OCI-LY7 (cell line): ENCODE measurements around the gene TTC22. TPM values are rescaled to one million over a fixed set of nuclear protein-coding genes. Genes with fewer than 3 reads are reported as not detected.

Experiments used
- BruUV-seq: library from RNA; stranded (reverse); fragments of 400-500 nt; replicated peaks from 2 replicates; lab custom pipeline; 2021; lab: Mats Ljungman, UMichigan
- CTCF ChIA-PET: fragments of 300-600 bp; sonication (Branson Sonifier 250); formaldehyde crosslinking; loops from one replicate; lab custom pipeline; 2022; ENCODE audit warnings: antibody characterized with exemption; ENCODE audit not compliant: unreplicated experiment; lab: Charles Lee
- POLR2A ChIA-PET: fragments of 300-600 bp; sonication (Branson Sonifier 250); formaldehyde crosslinking; loops from one replicate; lab custom pipeline; 2022; ENCODE audit warnings: antibody characterized with exemption; lab: Charles Lee
- DNase-seq: peaks from one replicate; pipeline ENCODE4 v3.0.0-alpha.2; 2015; ENCODE audit warnings: low spot score
- H2AFZ ChIP-seq: fragments of 200-600 bp; sonication (generic), shearing (Covaris generic); 2 replicates; pipeline ENCODE4 v1.6.1; 2014; ENCODE audit warnings: mild to moderate bottlenecking, antibody characterized with exemption, low read length, moderate library complexity
- H3K27ac ChIP-seq: fragments of 200-600 bp; sonication (generic); 2 replicates; pipeline ENCODE4 v1.5.1; 2014; ENCODE audit warnings: mixed run types, low read depth, mild to moderate bottlenecking, moderate library complexity, low read length, inconsistent platforms; ENCODE audit not compliant: poor library complexity, severe bottlenecking
- H3K36me3 ChIP-seq: fragments of 200-600 bp; sonication (generic); 2 replicates; pipeline ENCODE4 v1.6.1; 2014; ENCODE audit warnings: mild to moderate bottlenecking, antibody characterized with exemption, low read length, moderate library complexity, mixed read lengths; ENCODE audit not compliant: insufficient read depth
- H3K4me1 ChIP-seq: fragments of 200-600 bp; sonication (generic); 2 replicates; pipeline ENCODE4 v1.5.1; 2014; ENCODE audit warnings: mild to moderate bottlenecking, low read length; ENCODE audit not compliant: insufficient read depth, poor library complexity, severe bottlenecking
- H3K4me2 ChIP-seq: fragments of 200-600 bp; sonication (generic); 2 replicates; pipeline ENCODE4 v1.6.1; 2014; ENCODE audit warnings: mild to moderate bottlenecking, low read length
- H3K4me3 ChIP-seq: fragments of 200-600 bp; sonication (generic); 2 replicates; pipeline ENCODE4 v1.5.1; 2014; ENCODE audit warnings: mild to moderate bottlenecking, low read depth, low read length; ENCODE audit not compliant: poor library complexity, severe bottlenecking
- H3K79me2 ChIP-seq: fragments of 200-600 bp; sonication (generic); 2 replicates; pipeline ENCODE4 v1.6.1; 2016; ENCODE audit warnings: low read depth, mild to moderate bottlenecking, low read length, moderate library complexity, mixed read lengths; ENCODE audit not compliant: insufficient read depth
- H3K9me2 ChIP-seq: fragments of 200-600 bp; sonication (generic); 2 replicates; pipeline ENCODE4 v1.6.1; 2016; ENCODE audit warnings: mild to moderate bottlenecking, low read length, mixed read lengths; ENCODE audit not compliant: insufficient read depth
- H3K9me3 ChIP-seq: fragments of 200-600 bp; sonication (generic); 2 replicates; pipeline ENCODE4 v1.6.1; 2014; ENCODE audit warnings: mild to moderate bottlenecking, mixed run types, low read length, mixed read lengths
- H4K20me1 ChIP-seq: fragments of 200-600 bp; sonication (generic); 2 replicates; pipeline ENCODE4 v1.6.1; 2014; ENCODE audit warnings: mild to moderate bottlenecking, antibody characterized with exemption, low read length, moderate library complexity, mixed read lengths; ENCODE audit not compliant: insufficient read depth
- CTCF ChIP-seq: fragments of 200-600 bp; sonication (generic); conservative IDR thresholded peaks from 2 replicates; pipeline ENCODE4 v1.5.1; 2014; ENCODE audit warnings: mild to moderate bottlenecking, antibody characterized with exemption, low read length, moderate library complexity, mixed read lengths
- EZH2phosphoT487 ChIP-seq: fragments of 200-600 bp; sonication (generic); IDR thresholded peaks from 2 replicates; pipeline ENCODE4 v1.6.1; 2018; ENCODE audit warnings: low read depth, borderline replicate concordance, mild to moderate bottlenecking, mixed run types, antibody characterized with exemption, low read length, moderate library complexity, mixed read lengths
- intact Hi-C: fragments of 100-400 bp; cut with micrococcal nuclease; formaldehyde crosslinking; loops from one replicate; pipeline ENCODE4 v1.10.0; 2022; ENCODE audit not compliant: unreplicated experiment
- total RNA-seq, 2 experiments: library from RNA; depleted of rRNA in 1 of 2; stranded (reverse); fragments of >200 nt in 1 of 2; shearing (Covaris generic) in 1 of 2; gene quantifications; 2 replicates each; pipeline ENCODE4 v1.2.3, GENCODE V29; 2014 to 2022

The TTC22 gene
- total RNA-seq, 2 experiments from 2014 or later, result not detected

GRCh38 chr1:54823670-54824069 lies 22.5 kb upstream of the TTC22 start:
- no peak overlapping the region for H3K4me3 ChIP-seq
- ChIA-PET POLR2A (no interaction called here), CTCF (no interaction called here)
- no peaks in the 10 kb centered on the region for H4K20me1 ChIP-seq
- H3K36me3 ChIP-seq, result no peaks in the 10 kb centered on the region
- H3K4me1 ChIP-seq, result no peaks in the 10 kb centered on the region
- H3K79me2 ChIP-seq, result no peaks in the 10 kb centered on the region
- DNase-seq, result no peak
- BruUV-seq, result no TSS peak
- intact Hi-C loops, result no loop called here
- H2AFZ ChIP-seq, result no peak overlapping the region
- H3K27ac ChIP-seq, result no peak overlapping the region
- H3K4me2 ChIP-seq, result no peak overlapping the region
- no peaks in the 10 kb centered on the region for H3K9me2 ChIP-seq
- TF ChIP-seq EZH2phosphoT487, result no peak
- no peak for TF ChIP-seq CTCF
- peaks cover 21% of the 10 kb centered on the region for H3K9me3 ChIP-seq

- intact Hi-C loops, result no loop called here
- peaks cover 16% of the 10 kb centered on the region; the same call in 1 of the 2 replicates for H3K9me3 ChIP-seq
- H3K4me1 ChIP-seq, result no peaks in the 10 kb centered on the region
- no peak overlapping the region for H3K4me3 ChIP-seq
- H3K79me2 ChIP-seq, result no peaks in the 10 kb centered on the region
- no peak for DNase-seq
- H4K20me1 ChIP-seq, result no peaks in the 10 kb centered on the region
- ChIA-PET CTCF (no interaction called here), POLR2A (no interaction called here)
- no peaks in the 10 kb centered on the region for H3K36me3 ChIP-seq
- BruUV-seq, result no TSS peak
- no peak overlapping the region for H2AFZ ChIP-seq
- H3K27ac ChIP-seq, result no peak overlapping the region
- H3K4me2 ChIP-seq, result no peak overlapping the region
- TF ChIP-seq EZH2phosphoT487, result no peak
- no peak for TF ChIP-seq CTCF
- no peaks in the 10 kb centered on the region for H3K9me2 ChIP-seq
Observed at GRCh38 chr1:54819733-54820132, 18.6 kb upstream of the TTC22 start.

GRCh38 chr1:54819195-54819536 lies 18.0 kb upstream of the TTC22 start:
- H3K9me2 ChIP-seq, result no peaks in the 10 kb centered on the region
- H3K27ac ChIP-seq, result no peak overlapping the region
- no peak overlapping the region for H2AFZ ChIP-seq
- TF ChIP-seq CTCF (no peak), EZH2phosphoT487 (no peak)
- peaks cover 11% of the 10 kb centered on the region; the same call in 1 of the 2 replicates for H3K9me3 ChIP-seq
- no peak overlapping the region for H3K4me3 ChIP-seq
- no TSS peak for BruUV-seq
- no peaks in the 10 kb centered on the region for H3K79me2 ChIP-seq
- H4K20me1 ChIP-seq, result no peaks in the 10 kb centered on the region
- ChIA-PET CTCF (no interaction called here), POLR2A (no interaction called here)
- H3K36me3 ChIP-seq, result no peaks in the 10 kb centered on the region
- intact Hi-C loops, result no loop called here
- H3K4me2 ChIP-seq, result no peak overlapping the region
- no peak for DNase-seq
- H3K4me1 ChIP-seq, result no peaks in the 10 kb centered on the region
